ENCODE data around the gene PROX1. TPM values are rescaled to one million over a fixed set of nuclear protein-coding genes. Genes with fewer than 3 reads are reported as not detected.

PROX1 gene
- total and polyA plus RNA-seq, 2 experiments from 2014 or later: 4.8 to 15.7 TPM

GRCh38 chr1:214067853-214068703 lies 80.3 kb downstream of the PROX1 start:
- Histone ChIP-seq H3K27ac (no peak overlapping the region), H3K4me2 (no peak overlapping the region), H3K9me2 (replicated peaks; ENCODE audit: insufficient read depth) (no peaks in the 10 kb centered on the region), H3K9me3 (ENCODE audit: low read depth) (no peaks in the 10 kb centered on the region), H2AFZ (no peak overlapping the region), H3K27me3 (no peaks in the 10 kb centered on the region), H3K4me3 (no peak overlapping the region), H3K4me1 (ENCODE audit: insufficient read depth) (no peaks in the 10 kb centered on the region), H3K79me2 (no peaks in the 10 kb centered on the region), H4K20me1 (ENCODE audit: insufficient read depth, poor library complexity, severe bottlenecking) (no peaks in the 10 kb centered on the region), H3K36me3 (replicated peaks; ENCODE audit: insufficient read depth, low read depth) (no peaks in the 10 kb centered on the region)
- no peak for TF ChIP-seq EZH2 (IDR thresholded peaks at IDR 0.05; ENCODE audit: borderline replicate concordance)
- WGBS (ENCODE audit: low lambda C conversion rate, missing lambda C conversion rate): 87% methylated on average over 11 of the region's 11 CpGs
- DNase-seq (ENCODE audit: low spot score): no peak

- no peaks in the 10 kb centered on the region for H4K20me1 ChIP-seq (ENCODE audit: insufficient read depth, poor library complexity, severe bottlenecking)
- no peak overlapping the region for H2AFZ ChIP-seq
- H3K4me1 ChIP-seq (ENCODE audit: insufficient read depth): no peaks in the 10 kb centered on the region
- H3K27me3 ChIP-seq: no peaks in the 10 kb centered on the region
- H3K79me2 ChIP-seq: no peaks in the 10 kb centered on the region
- no peaks in the 10 kb centered on the region for H3K9me3 ChIP-seq (ENCODE audit: low read depth)
- no peak for DNase-seq (ENCODE audit: low spot score)
- H3K4me2 ChIP-seq: no peak overlapping the region
- no peaks in the 10 kb centered on the region for H3K36me3 ChIP-seq (replicated peaks; ENCODE audit: insufficient read depth, low read depth)
- no peak overlapping the region for H3K27ac ChIP-seq
- TF ChIP-seq EZH2phosphoT487 (IDR thresholded peaks at IDR 0.05; ENCODE audit: low read depth, severe bottlenecking, unreplicated experiment): no peak
- no peak for TF ChIP-seq CTCF (IDR thresholded peaks at IDR 0.05; ENCODE audit: poor library complexity)
- TF ChIP-seq EZH2 (IDR thresholded peaks at IDR 0.05; ENCODE audit: borderline replicate concordance): no peak
- WGBS (ENCODE audit: low lambda C conversion rate, missing lambda C conversion rate): 75% methylated on average over 1 of the region's 1 CpG
- H3K4me3 ChIP-seq: no peak overlapping the region
- no peaks in the 10 kb centered on the region for H3K9me2 ChIP-seq (replicated peaks; ENCODE audit: insufficient read depth)
Measured at GRCh38 chr1:214068979-214069378, 81.2 kb downstream of the PROX1 start.

GRCh38 chr1:214071469-214071868 lies 83.7 kb downstream of the PROX1 start:
- no peaks in the 10 kb centered on the region for H3K4me1 ChIP-seq (ENCODE audit: insufficient read depth)

More at GRCh38 chr1:214071469-214071868, 83.7 kb downstream of the PROX1 start:
- Histone ChIP-seq H3K9me2 (replicated peaks; ENCODE audit: insufficient read depth) (no peaks in the 10 kb centered on the region), H3K36me3 (replicated peaks; ENCODE audit: insufficient read depth, low read depth) (no peaks in the 10 kb centered on the region), H2AFZ (no peak overlapping the region), H3K79me2 (no peaks in the 10 kb centered on the region), H4K20me1 (ENCODE audit: insufficient read depth, poor library complexity, severe bottlenecking) (no peaks in the 10 kb centered on the region), H3K27me3 (no peaks in the 10 kb centered on the region), H3K27ac (no peak overlapping the region), H3K9me3 (ENCODE audit: low read depth) (no peaks in the 10 kb centered on the region), H3K4me3 (no peak overlapping the region), H3K4me2 (no peak overlapping the region)
- DNase-seq (ENCODE audit: low spot score): no peak
- WGBS (ENCODE audit: low lambda C conversion rate, missing lambda C conversion rate): 92% methylated on average over 1 of the region's 1 CpG
- TF ChIP-seq EZH2phosphoT487 (IDR thresholded peaks at IDR 0.05; ENCODE audit: low read depth, severe bottlenecking, unreplicated experiment) (no peak), EZH2 (IDR thresholded peaks at IDR 0.05; ENCODE audit: borderline replicate concordance) (no peak), CTCF (IDR thresholded peaks at IDR 0.05; ENCODE audit: poor library complexity) (no peak)
